SH-SY5Y (cell line): ENCODE data around the gene KCNE2.

ENCODE experiments used
- GATA2 ChIP-seq: IDR thresholded peaks from 2 replicates; pipeline ENCODE4 v1.6.1; 2011; ENCODE audit warnings: mild to moderate bottlenecking, low read depth, low read length
- GATA3 ChIP-seq: IDR thresholded peaks from 2 replicates; pipeline ENCODE4 v1.6.1; 2011; ENCODE audit warnings: low read depth, mild to moderate bottlenecking, low read length, moderate library complexity

The KCNE2 gene

DNA sequence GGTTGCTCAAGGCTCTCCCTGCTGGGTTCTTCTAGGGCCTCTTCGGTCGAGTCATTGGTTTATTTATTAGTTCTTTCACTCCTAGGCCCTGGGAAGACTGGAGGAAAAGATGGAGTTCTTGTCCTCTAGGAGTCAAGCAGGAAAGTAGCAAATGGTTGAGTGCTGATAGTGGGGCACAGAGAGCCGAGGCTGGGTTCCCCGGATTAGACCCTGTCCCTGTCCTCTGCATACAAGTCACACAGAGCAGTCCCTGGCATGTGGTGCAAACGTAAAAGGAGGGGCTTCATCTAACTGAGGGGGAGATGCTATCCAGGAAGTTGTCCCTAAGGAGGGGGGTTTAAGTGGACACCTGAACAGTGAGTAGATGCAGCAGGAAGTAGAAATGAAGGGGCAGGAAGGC, 19.2 kb upstream of the KCNE2 start:
- TF ChIP-seq GATA2 (no peak), GATA3 (no peak)

GRCh38 chr21:34345091-34345871, 18.5 kb upstream of the KCNE2 start:
- no peak for TF ChIP-seq GATA2
- TF ChIP-seq GATA3 = no peak

GRCh38 chr21:34345892-34346291, 17.9 kb upstream of the KCNE2 start:
- TF ChIP-seq GATA3 (no peak), GATA2 (no peak)

GRCh38 chr21:34348890-34349519, 14.8 kb upstream of the KCNE2 start:
- TF ChIP-seq GATA2 = no peak

DNA sequence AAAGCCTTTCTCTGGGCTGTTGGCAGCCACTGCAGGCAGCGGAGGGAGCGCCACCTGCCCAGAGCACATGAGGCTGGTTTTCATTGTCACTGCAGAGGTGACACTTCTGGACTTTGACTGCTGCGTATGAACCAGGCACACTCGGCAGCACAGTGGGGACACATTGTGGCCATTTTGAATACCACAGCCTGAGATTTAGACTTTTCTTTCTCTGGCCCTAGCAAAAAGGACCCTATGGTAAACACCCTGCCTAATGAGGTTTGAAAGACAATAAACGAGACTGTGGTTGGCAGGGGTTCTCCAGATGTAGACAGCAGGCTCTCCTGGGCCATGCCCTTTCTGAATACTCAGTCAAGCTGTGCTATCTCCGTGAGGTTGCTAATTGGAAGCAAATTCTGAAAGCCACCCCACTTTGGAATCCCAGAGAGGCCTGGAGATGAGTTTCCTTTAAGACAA, 12.0 kb upstream of the KCNE2 start:
- TF ChIP-seq GATA3 (no peak), GATA2 (no peak)

GRCh38 chr21:34352556-34352955, 11.2 kb upstream of the KCNE2 start:
- no peak for TF ChIP-seq GATA3
- TF ChIP-seq GATA2 = no peak

DNA sequence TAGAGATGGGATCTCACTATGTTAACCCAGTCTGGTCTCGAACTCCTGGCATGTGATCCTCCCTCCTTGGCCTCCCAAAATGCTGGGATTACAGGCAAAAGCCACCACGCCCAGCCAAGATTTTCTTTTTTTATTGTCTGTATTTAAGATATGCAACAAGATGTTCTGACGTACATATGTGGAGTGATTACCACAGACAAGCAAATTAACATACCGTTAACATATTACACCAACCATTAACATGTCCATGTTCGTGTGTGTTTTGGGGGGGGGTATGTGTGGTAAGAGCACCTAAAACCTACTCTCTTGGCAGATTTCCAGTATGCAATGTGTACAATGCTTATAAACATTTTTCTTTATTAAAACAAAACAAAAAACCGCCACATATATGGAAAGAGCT, 10.6 kb upstream of the KCNE2 start:
- no peak for TF ChIP-seq GATA2
- TF ChIP-seq GATA3 = no peak

DNA sequence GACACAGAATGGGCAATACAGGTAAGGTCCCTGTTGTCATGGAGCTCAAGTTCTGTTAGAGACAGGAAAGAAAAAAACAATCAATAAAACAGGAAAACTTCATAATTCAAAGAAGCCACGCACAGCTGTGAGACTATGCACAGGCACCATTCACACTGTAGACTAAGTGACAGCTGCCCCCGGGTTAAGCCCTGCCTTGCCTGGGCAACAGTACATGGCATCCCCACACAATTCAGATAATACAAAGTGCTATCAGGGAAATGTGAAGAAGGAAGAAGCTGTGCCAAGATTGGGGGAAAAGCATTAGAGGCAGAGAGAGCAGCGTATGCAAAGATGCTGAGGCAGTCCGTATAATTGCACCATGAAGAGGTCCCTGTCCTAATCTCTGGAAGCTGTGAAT, 9.0 kb upstream of the KCNE2 start:
- TF ChIP-seq GATA2 = no peak
- no peak for TF ChIP-seq GATA3

- TF ChIP-seq GATA3 (no peak), GATA2 (no peak)
Measured at GRCh38 chr21:34355570-34355969, 8.2 kb upstream of the KCNE2 start.

- no peak for TF ChIP-seq GATA2
- TF ChIP-seq GATA3 = no peak
Measured at GRCh38 chr21:34357889-34358288, 5.9 kb upstream of the KCNE2 start.

- TF ChIP-seq GATA3 = no peak
- no peak for TF ChIP-seq GATA2
Measured at GRCh38 chr21:34358866-34359265, 4.9 kb upstream of the KCNE2 start.

- no peak for TF ChIP-seq GATA3
- TF ChIP-seq GATA2 = no peak
Measured at GRCh38 chr21:34360488-34361241, 3.1 kb upstream of the KCNE2 start.

DNA sequence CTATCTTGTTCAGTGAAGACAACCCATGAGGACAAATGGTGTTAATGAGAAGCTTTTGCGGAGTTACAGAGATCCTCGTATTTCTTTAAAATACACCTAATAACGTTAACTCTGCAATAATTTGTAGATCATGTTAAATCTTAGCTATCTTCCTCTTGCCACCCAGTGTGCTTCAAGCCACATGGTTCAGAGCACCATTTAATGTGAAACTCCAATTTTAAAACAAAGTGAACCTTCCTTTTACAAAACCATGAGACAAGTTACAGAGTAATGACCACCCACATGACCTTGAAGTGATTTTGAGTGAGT, 1.7 kb upstream of the KCNE2 start:
- TF ChIP-seq GATA2 = no peak
- no peak for TF ChIP-seq GATA3

DNA sequence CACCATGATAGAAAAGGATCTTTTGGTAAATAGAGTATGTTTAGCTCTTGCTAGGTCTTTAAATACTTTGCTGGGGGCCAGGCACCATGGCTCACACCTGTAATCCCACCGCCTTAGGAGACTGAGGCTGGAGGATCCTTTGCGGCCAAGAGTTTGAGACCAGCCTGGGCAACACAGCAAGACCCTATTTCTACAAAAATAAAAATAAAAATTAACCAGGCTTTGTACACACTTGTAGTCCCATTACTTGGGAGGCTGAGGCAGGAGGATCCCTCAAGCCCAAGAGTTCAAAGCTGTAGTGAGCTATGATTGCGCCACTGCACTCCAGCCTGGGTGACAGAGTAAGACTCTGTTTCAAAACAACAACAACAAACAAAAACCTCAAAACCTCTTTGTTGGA, 1.1 kb upstream of the KCNE2 start:
- TF ChIP-seq GATA2 = no peak
- no peak for TF ChIP-seq GATA3

GRCh38 chr21:34364921-34365320, 1.1 kb downstream of the KCNE2 start:
- TF ChIP-seq GATA2 = no peak
- TF ChIP-seq GATA3 = no peak

- TF ChIP-seq GATA2 (no peak), GATA3 (no peak)
Measured at GRCh38 chr21:34365809-34366208, 2.0 kb downstream of the KCNE2 start.
